Astrocyte (in vitro differentiated cells and primary cell): ENCODE measurements around the gene SOX5. TPM values are rescaled to one million over a fixed set of nuclear protein-coding genes. Genes with fewer than 3 reads are reported as not detected.

Source experiments
- DNase-seq: peaks from one replicate; pipeline ENCODE4 v3.0.0-alpha.2; 2010; ENCODE audit warnings: low read depth
- FAIRE-seq: peaks from 2 replicates; lab custom pipeline; 2011; peaks lifted over from hg19 to GRCh38; lab: Jason Lieb, UNC
- H2AFZ ChIP-seq: 2 replicates; pipeline ENCODE4 v1.6.0; 2012; ENCODE audit warnings: low read depth, low read length, inconsistent platforms
- H3K27ac ChIP-seq: 2 replicates; pipeline ENCODE4 v1.5.1; 2011; ENCODE audit warnings: low read depth, low read length, inconsistent platforms
- H3K27me3 ChIP-seq: 2 replicates; pipeline ENCODE4 v1.6.0; 2011; ENCODE audit warnings: low read length, inconsistent platforms; ENCODE audit not compliant: insufficient read depth
- H3K36me3 ChIP-seq: 2 replicates; pipeline ENCODE4 v1.5.1; 2011; ENCODE audit warnings: low read length, inconsistent platforms; ENCODE audit not compliant: insufficient read depth
- H3K4me1 ChIP-seq: 2 replicates; pipeline ENCODE4 v1.5.1; 2011; ENCODE audit warnings: low read length, inconsistent platforms; ENCODE audit not compliant: insufficient read depth
- H3K4me2 ChIP-seq: 2 replicates; pipeline ENCODE4 v1.6.0; 2012; ENCODE audit warnings: low read length, inconsistent platforms
- H3K4me3 ChIP-seq: 2 replicates; pipeline ENCODE4 v1.5.1; 2011; ENCODE audit warnings: low read depth, mild to moderate bottlenecking, low read length, inconsistent platforms; ENCODE audit not compliant: insufficient read depth
- H3K79me2 ChIP-seq: 2 replicates; pipeline ENCODE4 v1.6.0; 2012; ENCODE audit warnings: mild to moderate bottlenecking, low read length, inconsistent platforms; ENCODE audit not compliant: insufficient read depth
- H3K9ac ChIP-seq: 2 replicates; pipeline ENCODE4 v1.6.0; 2012; ENCODE audit warnings: mild to moderate bottlenecking, low read length, inconsistent platforms
- H3K9me3 ChIP-seq: 2 replicates; pipeline ENCODE4 v1.5.1; 2012; ENCODE audit warnings: low read depth, mild to moderate bottlenecking, low read length, inconsistent platforms; ENCODE audit not compliant: insufficient read depth
- H4K20me1 ChIP-seq: 2 replicates; pipeline ENCODE4 v1.6.0; 2012; ENCODE audit warnings: low read length, inconsistent platforms; ENCODE audit not compliant: insufficient read depth
- H3K27ac Mint-ChIP-seq: one replicate; pipeline ENCODE4 v1.8.0; 2021; ENCODE audit warnings: mild to moderate bottlenecking, mixed read lengths; ENCODE audit not compliant: unreplicated experiment
- H3K27me3 Mint-ChIP-seq: one replicate; pipeline ENCODE4 v1.8.0; 2021; ENCODE audit warnings: low read depth, mixed read lengths; ENCODE audit not compliant: unreplicated experiment
- H3K36me3 Mint-ChIP-seq: one replicate; pipeline ENCODE4 v1.8.0; 2021; ENCODE audit warnings: low read depth, mixed read lengths; ENCODE audit not compliant: unreplicated experiment
- H3K4me1 Mint-ChIP-seq: one replicate; pipeline ENCODE4 v1.8.0; 2021; ENCODE audit warnings: low read depth, mixed read lengths; ENCODE audit not compliant: unreplicated experiment
- H3K4me3 Mint-ChIP-seq: one replicate; pipeline ENCODE4 v1.8.0; 2021; ENCODE audit warnings: mild to moderate bottlenecking, moderate library complexity, mixed read lengths; ENCODE audit not compliant: unreplicated experiment
- H3K9me3 Mint-ChIP-seq: one replicate; pipeline ENCODE4 v1.8.0; 2021; ENCODE audit warnings: mild to moderate bottlenecking, mixed read lengths; ENCODE audit not compliant: unreplicated experiment
- EZH2 ChIP-seq: IDR thresholded peaks from 2 replicates; pipeline ENCODE4 v1.6.1; 2012; ENCODE audit warnings: mild to moderate bottlenecking, low read length, inconsistent platforms; ENCODE audit not compliant: insufficient read depth
- total RNA-seq: library from RNA; stranded (reverse); gene quantifications from 2 replicates; pipeline ENCODE4 v1.2.1, GENCODE V29; 2021
- TF ChIP-seq, protein P1 (sequence below): IDR thresholded peaks from 2 replicates; pipeline ENCODE4 v1.5.1; 2011; ENCODE audit warnings: low read depth, mild to moderate bottlenecking, inconsistent platforms, low read length, moderate library complexity; ENCODE audit not compliant: insufficient read depth

SOX5 gene
- total RNA-seq, 1 donor from 2014 or later = 13.7 TPM

GRCh38 chr12:23952071-23952470 lies 2.6 kb upstream of the SOX5 start:
- no peaks in the 10 kb centered on the region for H3K9me3 ChIP-seq

DNA sequence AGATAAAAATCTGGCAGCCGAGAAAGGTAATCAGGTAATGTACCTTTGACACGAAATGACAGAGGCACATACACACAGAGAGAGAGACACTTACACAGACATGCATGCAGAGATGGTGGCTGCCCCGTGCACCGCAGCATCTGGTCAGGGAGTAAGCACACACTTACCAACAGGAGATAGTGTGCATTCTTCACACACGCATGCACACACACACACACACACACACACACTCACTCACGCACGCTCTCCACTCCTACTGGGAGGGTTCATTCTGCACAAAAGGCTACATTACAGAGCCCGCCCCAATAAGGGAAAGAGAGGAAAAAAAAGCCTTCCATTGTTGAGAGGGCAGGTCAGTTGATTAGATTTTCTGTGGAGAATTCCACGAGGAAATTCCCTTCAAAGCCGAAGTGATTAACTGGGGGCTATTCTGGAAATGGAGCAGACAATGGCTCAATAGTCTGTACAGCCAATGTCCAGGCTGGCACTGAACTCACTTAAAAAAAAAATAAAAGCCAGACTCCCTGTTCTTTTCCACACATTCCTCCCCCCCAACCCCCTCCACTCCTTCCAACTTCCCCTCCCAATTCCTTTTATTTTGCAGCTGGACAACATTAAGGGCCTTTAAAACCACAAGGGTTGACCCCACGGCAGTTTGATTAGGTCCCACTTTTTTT lies 1.4 kb upstream of the SOX5 start:
- TF ChIP-seq EZH2 = no peak
- TF ChIP-seq, protein P1, sequence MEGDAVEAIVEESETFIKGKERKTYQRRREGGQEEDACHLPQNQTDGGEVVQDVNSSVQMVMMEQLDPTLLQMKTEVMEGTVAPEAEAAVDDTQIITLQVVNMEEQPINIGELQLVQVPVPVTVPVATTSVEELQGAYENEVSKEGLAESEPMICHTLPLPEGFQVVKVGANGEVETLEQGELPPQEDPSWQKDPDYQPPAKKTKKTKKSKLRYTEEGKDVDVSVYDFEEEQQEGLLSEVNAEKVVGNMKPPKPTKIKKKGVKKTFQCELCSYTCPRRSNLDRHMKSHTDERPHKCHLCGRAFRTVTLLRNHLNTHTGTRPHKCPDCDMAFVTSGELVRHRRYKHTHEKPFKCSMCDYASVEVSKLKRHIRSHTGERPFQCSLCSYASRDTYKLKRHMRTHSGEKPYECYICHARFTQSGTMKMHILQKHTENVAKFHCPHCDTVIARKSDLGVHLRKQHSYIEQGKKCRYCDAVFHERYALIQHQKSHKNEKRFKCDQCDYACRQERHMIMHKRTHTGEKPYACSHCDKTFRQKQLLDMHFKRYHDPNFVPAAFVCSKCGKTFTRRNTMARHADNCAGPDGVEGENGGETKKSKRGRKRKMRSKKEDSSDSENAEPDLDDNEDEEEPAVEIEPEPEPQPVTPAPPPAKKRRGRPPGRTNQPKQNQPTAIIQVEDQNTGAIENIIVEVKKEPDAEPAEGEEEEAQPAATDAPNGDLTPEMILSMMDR = no peak
- Mint-ChIP-seq H3K36me3 (no peaks in the 10 kb centered on the region), H3K27ac (no peak overlapping the region), H3K27me3 (no peaks in the 10 kb centered on the region), H3K9me3 (no peaks in the 10 kb centered on the region), H3K4me3 (no peak overlapping the region), H3K4me1 (peaks cover 17% of the 10 kb centered on the region)
- peak overlapping the region; percentile 99 for H3K4me2 ChIP-seq
- FAIRE-seq (no peak), DNase-seq (peak; percentile 18)
- peaks cover 6% of the 10 kb centered on the region for H3K27me3 ChIP-seq
- H3K9me3 ChIP-seq = no peaks in the 10 kb centered on the region
- no peaks in the 10 kb centered on the region for H4K20me1 ChIP-seq
- no peak overlapping the region for H3K27ac ChIP-seq
- peak overlapping the region; percentile 77 for H3K9ac ChIP-seq
- no peaks in the 10 kb centered on the region for H3K79me2 ChIP-seq
- H2AFZ ChIP-seq = peak overlapping the region; percentile 69
- peak overlapping the region; percentile 76 for H3K4me3 ChIP-seq
- peaks cover 11% of the 10 kb centered on the region for H3K4me1 ChIP-seq
- no peaks in the 10 kb centered on the region for H3K36me3 ChIP-seq

More at GRCh38 chr12:23952071-23952470, 2.6 kb upstream of the SOX5 start:
- H3K9ac ChIP-seq = no peak overlapping the region
- peaks cover 11% of the 10 kb centered on the region for H3K4me1 ChIP-seq
- no peaks in the 10 kb centered on the region for H4K20me1 ChIP-seq
- TF ChIP-seq, protein P1 = no peak
- TF ChIP-seq EZH2 = no peak
- Mint-ChIP-seq H3K9me3 (no peaks in the 10 kb centered on the region), H3K27ac (peak overlapping the region; percentile 49), H3K4me3 (no peak overlapping the region), H3K27me3 (no peaks in the 10 kb centered on the region), H3K4me1 (peaks cover 9% of the 10 kb centered on the region), H3K36me3 (no peaks in the 10 kb centered on the region)
- H3K27ac ChIP-seq = no peak overlapping the region
- FAIRE-seq = no peak
- no peaks in the 10 kb centered on the region for H3K36me3 ChIP-seq
- H3K4me2 ChIP-seq = no peak overlapping the region
- no peak for DNase-seq
- no peak overlapping the region for H3K4me3 ChIP-seq
- H2AFZ ChIP-seq = no peak overlapping the region
- H3K27me3 ChIP-seq = peaks cover 6% of the 10 kb centered on the region
- H3K79me2 ChIP-seq = no peaks in the 10 kb centered on the region

DNA sequence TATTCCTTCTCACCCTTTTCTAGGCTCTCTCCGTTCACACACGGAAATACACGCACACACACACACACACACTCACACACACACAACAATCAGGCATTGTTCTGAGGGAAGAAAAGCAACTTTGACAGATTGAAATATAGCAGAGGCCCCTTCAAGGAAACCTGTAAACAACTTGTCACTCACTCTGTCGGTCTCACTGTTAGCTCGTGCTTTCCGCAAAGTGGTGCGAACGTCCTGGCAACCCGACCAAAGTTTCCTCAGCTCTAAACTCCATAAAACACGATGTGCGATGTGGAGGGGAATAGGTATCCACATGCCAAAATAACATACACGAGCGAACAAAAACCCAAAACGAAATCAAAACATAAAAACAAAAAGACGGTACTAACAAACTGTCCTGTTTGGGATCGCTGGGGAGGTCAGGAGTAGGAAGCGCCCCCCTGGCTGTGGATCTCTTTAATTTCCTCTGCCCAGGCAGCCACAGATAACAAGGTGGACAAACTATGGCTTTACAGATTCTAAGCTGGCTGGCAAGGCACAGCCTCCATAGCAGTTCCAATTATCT lies 822 bp upstream of the SOX5 start:
- peaks cover 11% of the 10 kb centered on the region for H3K4me1 ChIP-seq
- Mint-ChIP-seq H3K27ac (no peak overlapping the region), H3K9me3 (no peaks in the 10 kb centered on the region), H3K27me3 (no peaks in the 10 kb centered on the region), H3K36me3 (no peaks in the 10 kb centered on the region), H3K4me3 (no peak overlapping the region), H3K4me1 (peaks cover 17% of the 10 kb centered on the region)
- no peaks in the 10 kb centered on the region for H4K20me1 ChIP-seq
- peak overlapping the region; percentile 76 for H3K4me3 ChIP-seq
- H3K4me2 ChIP-seq = peak overlapping the region; percentile 99
- H2AFZ ChIP-seq = peak overlapping the region; percentile 69
- peak; percentile 19 for DNase-seq
- no peaks in the 10 kb centered on the region for H3K79me2 ChIP-seq
- no peak for TF ChIP-seq EZH2
- TF ChIP-seq, protein P1 = no peak
- no peaks in the 10 kb centered on the region for H3K9me3 ChIP-seq
- peak overlapping the region; percentile 77 for H3K9ac ChIP-seq
- no peak for FAIRE-seq
- H3K36me3 ChIP-seq = no peaks in the 10 kb centered on the region
- H3K27me3 ChIP-seq = peaks cover 6% of the 10 kb centered on the region
- H3K27ac ChIP-seq = no peak overlapping the region
